ENCODE measurements around the gene PIK3CA.

DNA sequence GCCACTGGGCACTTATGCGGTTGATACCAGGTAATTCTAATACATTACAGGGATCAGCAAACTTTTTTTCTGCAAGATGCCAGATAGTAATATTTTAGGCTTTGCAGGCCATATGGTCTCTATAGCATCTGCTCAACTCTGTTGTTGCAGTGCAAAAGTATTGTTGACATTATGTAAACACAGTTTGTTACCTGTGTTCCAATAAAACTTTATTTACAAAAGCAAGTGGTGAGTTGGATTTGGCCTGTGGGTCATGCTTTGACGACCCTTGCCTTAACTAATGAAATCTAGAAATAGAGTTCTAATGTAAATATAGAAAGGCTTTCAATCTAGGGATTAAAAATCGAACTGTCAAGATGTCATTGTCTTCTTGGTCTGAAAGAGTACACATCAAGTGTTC is 44.4 kb downstream of the PIK3CA start:
- TF ChIP-seq YY1 (IDR thresholded peaks at IDR 0.05; ENCODE audit: insufficient read depth, insufficient read length) (no peak), SUZ12 (IDR thresholded peaks at IDR 0.05; ENCODE audit: extremely low read depth, insufficient read depth, insufficient read length) (no peak), ZNF274 (IDR thresholded peaks at IDR 0.05; ENCODE audit: low read depth, low read length) (no peak)

Data from NT2/D1 (cell line).